ENCODE data around the gene SPTA1.

Gene SPTA1

GRCh38 chr1:158577561-158577960 is 109.0 kb downstream of the SPTA1 start:
- no peak for DNase-seq (ENCODE audit: low read depth in 1 of 2, low spot score in 1 of 2)

- DNase-seq (ENCODE audit: low read depth in 1 of 2, low spot score in 1 of 2) = no peak
These were observed 114.3 kb downstream of the SPTA1 start for GRCh38 chr1:158572226-158572625.

GRCh38 chr1:158570480-158570879 is 116.0 kb downstream of the SPTA1 start, which contains the start of gene OR6P1:
Gene OR6P1 (minus strand): TSS chr1:158570580. CDS start chr1:158563604, 6,976 bp downstream.
- DNase-seq (ENCODE audit: low read depth in 1 of 2, low spot score in 1 of 2) = no peak

- DNase-seq (ENCODE audit: low read depth in 1 of 2, low spot score in 1 of 2) = no peak
These were observed 121.9 kb downstream of the SPTA1 start for GRCh38 chr1:158564608-158565007.

- DNase-seq (ENCODE audit: low read depth in 1 of 2, low spot score in 1 of 2) = no peak
These were observed 122.7 kb downstream of the SPTA1 start for GRCh38 chr1:158563853-158564252.
